GM19438 (cell line): ENCODE data around the gene MAF.

Experiments used
- ATAC-seq: cut with Tn5 transposase; IDR thresholded peaks from one replicate; pipeline ENCODE4 v1.9.1; 2021; ENCODE audit warnings: low read depth; ENCODE audit not compliant: unreplicated experiment

MAF gene

DNA sequence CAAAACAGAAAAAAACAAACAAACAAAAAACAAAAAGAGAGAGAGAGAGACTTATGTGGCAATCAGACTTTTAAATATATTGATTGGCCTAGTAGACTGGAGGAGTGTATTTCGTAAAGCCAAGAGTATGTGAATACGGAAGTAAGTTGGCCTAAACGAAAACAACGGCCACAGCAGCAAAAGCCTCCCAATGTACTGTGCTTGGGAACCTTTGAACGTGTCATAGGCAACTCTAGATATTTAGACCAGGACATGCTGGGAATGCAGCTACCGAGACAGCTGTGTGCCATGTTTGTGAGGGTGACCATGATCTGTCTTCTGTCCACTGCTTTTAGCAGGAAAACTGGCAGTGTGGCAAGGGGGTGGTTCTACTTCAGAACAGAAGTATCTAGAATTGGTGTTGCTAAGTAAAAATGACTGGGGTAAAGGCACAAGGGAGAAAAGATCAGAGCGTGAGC, 7.4 kb downstream of the MAF start:
- no peak for ATAC-seq

DNA sequence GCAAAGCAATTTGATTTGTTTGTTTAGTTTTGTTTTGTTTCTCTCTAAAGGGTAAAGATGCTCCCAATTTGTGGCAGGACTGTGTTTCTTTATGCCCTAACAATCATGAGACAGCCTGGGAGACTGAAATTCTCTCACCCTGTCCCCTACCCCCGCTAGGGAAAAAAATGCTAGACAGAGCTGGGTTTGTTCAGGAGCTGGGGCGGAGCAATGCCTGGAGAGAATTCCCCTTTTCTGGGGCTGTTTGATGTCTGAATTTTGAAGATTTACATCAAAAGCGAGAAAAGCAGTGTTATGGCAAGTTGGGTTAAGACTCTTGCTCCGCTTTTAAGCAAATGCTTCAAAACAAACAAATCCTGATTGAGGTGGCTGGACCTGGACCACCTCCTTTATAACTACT, 8.4 kb downstream of the MAF start:
- no peak for ATAC-seq

DNA sequence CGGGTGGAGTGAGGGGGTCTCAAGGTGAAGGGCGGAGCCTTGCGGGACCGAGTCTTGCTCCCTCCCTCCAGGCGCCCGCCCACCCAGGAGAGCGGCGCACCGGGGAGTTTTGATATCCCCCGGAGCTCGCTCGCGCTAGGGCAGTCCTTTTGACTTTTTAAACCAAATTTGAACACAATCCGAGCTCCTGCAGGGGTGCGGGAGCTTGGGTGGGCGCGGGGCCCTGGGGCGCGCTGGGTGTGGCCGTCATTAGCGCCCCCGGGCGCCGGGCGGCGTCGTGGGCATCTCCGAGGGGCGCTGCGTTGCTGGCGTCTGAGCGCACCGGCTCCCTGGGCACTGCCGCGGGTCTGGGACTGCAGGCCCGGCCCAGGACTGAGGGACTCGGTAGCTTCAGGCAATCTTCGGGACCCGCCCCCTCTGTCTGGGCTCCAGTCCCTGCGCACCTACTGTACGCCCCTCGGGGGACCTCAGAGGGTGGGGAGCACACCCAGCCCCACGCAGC, 10.9 kb downstream of the MAF start:
- no peak for ATAC-seq

DNA sequence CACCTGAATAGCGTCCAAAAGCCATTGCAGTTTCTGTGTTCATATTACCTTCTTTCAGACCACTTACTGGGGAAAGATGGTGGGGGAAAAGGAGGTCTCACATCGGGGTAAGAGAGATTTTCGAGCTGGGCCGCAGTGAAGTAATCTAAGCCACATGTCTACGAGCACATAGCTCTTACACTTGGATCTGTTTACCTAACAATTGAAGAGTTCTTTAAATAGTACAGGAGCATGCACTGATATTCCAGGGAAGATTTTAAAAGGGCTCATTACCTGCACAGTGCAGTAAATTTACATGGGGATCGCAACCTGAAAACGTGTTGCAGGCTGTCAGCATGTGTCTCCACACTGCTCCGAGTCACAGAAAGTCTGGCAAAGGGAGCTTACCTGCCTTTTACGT, 12.6 kb downstream of the MAF start:
- ATAC-seq, result no peak

DNA sequence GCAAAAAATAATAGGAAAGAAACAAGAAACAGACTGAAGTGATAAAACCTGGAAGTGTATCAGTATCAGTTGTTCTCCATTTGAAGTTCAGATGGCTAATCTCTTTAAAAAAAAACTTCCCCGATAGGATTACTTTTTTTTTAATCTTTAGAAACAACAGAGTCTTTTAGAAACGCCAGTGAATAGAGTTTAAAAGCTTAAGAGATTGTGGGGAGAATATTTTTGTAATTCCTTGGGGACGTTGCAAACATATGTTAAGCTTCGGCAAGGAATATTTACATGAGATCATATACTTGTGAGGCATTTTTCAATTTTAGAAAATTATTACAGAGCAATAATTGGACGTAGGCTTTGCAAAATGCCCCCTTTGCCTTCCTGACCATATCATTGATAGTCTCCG, 13.2 kb downstream of the MAF start:
- ATAC-seq, result no peak

DNA sequence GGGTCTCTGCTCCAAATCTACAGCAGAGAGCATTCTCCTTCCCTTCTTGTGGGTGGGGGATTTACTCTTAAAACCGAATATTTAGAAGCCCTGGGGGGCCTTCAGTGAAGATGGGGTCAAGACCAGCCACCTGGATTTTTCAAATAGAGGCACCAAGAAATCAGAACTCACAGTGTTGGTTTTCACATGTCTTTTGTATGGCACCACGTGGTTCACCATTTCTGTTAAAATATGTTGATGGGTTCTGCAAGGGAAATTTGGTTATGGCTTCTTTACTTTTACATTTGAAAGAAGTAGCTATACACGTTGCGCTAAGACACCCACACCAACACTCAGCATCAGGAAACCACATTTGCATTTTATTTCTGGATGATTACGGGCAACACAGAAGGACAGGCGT, 17.7 kb downstream of the MAF start:
- no peak for ATAC-seq

DNA sequence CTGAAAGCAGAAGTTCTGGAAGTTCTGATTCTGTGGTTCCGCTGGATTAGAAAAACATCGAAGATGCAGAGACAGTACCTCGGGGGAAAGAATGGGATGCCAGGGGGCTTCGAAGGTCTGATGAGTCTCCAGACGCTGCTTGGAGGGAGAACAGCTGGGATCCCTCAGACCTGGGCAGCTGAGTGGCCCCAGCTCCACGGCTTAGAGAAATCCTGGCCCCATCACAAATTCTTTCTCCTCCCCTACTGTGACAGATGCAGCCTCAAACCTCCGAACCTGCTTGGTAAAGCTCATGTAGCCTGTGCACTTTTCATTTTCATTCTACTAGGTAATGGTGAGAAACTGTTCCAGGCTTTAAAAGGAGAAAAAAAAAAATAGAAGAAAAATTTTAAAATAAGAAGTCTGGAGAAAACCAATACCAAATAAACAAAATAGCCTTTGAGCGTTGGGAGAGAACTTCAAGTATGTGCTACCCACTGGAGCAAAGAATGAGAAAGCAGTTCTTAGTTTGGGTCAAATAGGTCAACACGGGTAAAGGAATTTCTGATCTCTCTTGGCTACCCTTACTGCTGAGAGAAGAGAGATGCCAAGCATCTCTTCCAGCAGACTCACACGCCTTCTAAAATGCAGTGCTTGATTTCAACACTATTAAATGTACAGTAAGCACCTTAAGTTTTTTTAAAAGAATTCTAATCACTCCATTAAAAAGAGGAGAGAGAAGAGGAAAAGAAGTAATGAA, 19.9 kb downstream of the MAF start:
- ATAC-seq, result no peak

DNA sequence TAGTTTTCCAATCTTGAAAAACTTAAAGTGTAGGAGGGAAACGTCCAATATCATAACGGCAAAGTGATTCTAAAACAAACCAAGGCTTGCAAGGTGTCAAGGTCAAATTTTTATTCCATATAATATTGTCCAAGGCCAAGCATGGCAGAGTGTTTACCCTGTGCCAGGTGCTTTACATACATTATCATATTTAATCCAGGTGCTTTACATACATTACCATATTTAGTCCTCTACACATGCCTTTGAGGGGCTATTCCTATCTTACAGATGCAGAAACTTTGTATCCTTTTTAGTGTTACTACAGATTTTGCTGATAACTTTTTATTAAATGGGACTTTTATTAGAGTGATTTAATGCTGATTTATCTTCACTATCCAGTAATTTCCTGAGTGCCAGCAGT, 23.9 kb downstream of the MAF start:
- no peak for ATAC-seq

DNA sequence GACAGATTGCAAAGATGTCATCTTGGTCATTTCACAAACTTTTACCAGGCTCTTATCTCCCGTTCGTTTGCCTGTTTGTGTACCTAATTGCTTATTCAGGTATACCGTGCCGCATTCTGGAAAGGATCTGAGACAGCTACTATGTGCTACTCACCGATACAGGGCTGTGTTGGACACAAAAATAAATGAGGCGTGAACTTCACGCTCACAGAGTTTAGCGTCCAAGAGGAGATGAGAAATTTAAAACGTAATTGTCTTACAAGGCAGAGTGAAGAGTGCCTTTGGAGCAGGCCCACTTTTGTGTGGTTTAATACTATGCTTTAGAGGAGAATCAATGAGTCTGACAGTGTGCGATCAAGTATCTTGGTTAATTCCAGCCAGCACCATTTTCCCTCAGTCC, 26.7 kb downstream of the MAF start:
- no peak for ATAC-seq

DNA sequence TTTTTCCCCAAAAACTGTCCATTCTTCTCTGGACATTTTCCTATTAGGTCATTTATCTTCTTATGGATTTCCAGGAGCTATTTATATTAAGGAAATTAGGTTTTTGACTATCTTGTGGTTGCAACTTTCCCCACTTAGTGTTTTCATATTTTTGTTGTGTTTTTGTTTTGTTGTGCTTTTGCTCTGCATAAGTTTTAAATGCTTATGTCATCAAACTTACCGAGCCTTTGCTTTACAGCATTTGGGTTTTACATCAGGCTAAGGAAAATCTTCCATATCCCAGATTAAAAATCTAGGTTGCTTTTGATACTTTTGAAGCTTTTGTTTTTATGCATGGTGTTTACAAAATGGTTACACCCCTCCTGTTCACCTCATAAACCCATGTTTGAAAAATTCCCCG, 27.5 kb downstream of the MAF start:
- no peak for ATAC-seq

DNA sequence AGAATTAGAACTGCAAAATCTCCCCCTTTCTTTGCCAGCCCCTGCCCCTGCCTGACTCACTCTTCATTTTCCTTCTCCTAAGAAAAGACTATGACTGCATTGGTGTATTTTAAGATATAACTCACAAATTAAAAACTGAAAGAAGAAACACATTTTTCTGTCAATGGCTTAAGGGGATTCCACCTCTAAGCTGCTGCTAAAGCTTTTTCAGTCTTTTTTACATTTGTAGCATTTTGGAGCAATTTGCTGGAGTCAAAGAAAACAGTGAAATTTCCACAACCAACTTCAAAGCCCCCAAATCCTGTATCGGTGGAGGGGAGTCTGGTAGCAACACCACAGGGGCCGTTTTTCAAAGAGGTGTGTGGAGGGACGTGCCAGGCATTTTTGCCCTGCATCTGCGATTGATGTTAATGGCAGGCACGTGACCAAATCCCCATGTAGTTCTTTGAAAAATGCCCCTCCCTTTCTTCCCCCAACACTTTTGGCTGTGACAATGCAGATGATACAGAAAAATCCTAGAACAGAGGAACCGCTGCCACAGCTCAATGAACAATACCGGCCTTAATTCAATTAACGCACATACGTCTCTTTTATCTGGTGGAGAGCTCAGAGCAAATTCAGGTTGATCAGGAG, 28.5 kb downstream of the MAF start:
- ATAC-seq, result no peak

DNA sequence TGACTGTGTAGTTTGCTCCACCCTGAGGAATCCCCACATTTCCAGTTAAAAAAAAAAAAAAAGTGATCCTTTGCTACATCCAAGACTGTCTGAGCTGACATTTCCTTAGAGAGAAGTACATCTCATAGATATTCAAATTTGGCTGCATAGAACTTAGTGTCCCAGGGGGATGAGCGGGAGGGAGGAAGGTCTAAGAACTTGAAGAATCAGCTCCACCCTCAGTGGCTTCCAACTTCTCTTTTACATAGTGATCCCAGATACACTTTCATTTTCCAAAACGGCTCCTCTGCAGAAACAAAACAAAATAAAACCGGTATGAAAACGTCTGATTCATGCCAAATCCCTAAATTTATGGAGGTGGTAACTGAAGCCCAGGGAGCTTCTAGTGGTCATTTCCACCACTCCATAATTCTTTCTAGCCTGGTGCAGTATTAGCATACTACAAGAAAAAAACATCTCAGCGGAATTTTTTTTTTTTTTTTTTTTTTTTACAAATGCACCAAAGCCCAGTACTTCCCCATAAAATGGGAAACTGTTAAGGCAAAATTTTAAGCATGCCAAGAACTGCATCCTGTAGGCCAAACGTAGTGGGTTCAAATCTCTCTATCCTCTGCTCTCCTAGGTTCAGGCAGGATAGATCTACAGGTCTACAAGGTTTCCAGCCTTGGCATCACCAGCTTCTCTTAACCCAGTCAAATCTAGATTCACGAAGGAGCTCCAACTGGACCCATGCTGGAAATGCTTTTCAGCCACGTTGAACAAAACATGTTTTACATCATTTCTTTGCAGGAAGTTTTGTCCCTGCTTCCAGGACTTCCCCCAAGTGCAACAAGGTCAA, 29.3 kb downstream of the MAF start:
- no peak for ATAC-seq

DNA sequence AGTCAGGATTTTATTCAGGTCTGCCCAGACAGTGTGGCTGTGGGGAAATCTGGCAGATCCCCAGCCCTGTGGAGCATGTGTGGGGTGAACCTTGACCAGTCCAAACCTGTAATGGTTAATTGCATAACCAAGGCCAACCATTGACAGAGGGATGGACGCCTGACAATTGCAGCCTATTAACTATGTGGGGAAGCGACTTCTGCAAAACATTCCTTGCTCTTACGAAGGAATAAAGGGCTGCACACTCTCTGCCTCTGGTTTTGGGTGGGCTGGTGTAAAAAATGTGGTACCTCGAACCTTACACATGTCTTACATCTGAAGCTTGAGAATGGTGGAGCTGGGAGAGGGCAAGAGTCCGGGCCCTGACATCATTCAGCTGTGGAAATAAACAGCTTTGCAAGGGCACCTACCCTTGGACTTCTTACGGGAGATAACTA, 35.8 kb downstream of the MAF start:
- no peak for ATAC-seq

DNA sequence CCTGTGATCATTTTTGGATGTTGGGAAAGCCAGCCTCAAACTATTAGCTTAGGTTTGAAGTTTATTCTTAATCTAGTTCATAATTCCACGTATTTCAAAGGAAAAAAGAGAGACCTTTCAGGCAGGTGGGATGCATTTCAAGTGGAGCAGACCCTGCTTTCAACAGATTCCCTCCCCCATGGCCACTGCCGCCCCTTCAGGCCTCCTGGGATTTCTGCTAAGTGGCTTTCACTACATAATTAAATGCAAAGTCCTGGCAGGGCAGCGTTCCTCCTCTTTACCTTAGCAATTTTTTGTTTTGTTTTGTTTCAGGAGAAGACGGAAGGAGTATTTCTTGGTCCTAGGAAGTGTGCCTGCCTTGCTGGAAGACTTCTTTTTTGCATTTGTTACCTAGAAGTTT, 36.6 kb downstream of the MAF start:
- no peak for ATAC-seq

DNA sequence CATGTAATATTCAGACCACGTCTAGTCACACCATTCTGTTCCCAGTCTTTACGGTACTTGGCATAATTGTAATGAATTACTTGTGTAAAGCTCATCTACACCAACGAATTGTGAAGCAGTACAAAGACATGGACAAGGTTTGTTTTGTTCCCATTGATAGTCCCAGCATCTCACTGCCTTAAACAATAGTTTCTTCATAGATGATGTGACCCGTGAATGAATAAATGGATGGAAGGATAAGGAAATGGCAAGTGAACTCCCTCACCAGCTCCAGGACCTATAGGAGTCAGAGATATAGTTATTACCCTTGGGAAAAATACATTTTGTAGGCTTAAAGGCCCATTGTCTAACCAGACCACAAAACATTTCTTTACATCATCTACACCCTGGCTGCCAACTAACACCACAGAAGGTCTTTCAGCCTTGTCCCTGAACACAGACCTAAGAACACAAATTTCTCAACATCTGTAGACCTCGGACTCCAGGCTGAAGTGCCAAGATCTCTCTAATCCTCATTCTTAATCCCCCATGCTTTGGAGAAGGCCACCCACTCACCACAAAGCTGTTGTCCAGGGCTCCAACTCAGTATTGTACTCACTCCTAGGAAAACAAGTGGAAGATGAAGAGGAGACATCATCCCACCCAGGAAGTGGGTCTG, 38.2 kb downstream of the MAF start:
- no peak for ATAC-seq

DNA sequence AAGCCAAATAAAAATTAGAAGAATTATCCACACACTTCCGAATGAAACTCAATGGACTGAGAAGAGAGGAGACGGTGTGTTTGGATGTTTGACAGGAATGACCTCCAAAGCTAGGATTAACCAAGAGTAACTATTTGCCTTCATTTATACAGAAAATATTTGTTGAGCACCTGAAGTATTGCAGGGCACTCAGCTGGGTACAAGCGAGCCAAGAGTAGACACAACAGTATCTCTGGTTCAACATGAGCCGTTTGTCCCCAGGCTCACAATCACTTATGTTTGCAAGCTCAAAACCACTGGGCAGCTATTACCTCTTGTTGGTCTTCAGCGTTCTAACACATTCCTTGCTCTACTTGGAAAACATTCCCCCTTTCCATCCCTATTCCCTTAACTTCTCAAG, 38.8 kb downstream of the MAF start:
- ATAC-seq, result no peak

DNA sequence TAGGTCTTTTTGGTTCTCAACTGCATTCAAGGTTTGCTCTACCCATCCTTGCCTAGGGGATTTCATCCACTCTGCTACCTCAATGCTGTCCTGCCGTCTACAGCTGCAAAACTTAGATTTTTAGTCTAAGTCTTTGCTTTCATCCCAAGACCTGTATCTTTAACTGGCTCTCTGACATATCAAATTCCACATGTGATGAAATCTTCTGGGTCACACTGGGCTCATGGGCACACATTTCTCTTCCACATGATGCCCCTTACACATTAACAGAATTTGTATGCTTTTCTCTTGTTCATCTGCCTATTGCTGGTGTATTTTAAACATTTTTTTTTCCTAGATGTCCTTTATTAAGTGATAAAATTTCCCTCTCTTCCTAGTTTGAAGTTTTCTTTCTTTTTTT, 39.6 kb downstream of the MAF start:
- no peak for ATAC-seq

DNA sequence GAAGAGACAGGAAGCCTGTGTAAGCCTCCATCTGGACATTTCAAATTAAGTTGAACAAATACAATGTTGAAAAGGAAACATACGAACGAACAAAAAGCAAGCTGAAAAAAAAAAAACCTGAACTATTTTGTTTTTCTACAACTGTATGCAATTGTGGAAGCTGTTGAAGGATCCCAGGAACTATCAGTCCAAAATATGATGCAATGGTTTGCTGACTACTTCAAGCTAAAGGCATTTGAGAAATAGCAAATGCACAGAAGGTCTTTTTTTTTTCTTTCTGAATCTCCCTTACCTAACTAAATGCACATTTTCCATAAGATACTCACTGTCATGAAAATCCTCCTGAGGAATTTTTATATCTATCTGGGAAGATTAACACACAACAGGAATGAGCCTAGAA, 40.2 kb downstream of the MAF start:
- no peak for ATAC-seq

DNA sequence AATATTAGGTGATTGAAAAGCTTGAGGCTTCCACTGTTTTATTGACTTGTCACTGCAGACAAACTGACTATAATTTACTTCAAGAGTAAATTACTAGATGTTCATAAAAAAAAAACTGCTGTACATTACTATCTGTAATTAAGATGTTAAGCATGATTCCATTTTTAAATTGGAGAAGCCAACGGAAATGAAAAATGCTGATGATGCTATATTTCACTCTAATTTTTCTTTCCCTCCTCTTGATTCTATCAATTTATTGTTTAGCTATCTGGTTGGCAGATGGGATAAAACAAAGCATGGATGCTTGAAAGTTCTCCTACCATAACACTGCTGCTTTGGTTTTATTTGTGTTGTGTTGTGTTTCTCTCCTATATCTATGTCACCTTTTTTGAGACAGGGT, 41.0 kb downstream of the MAF start:
- ATAC-seq, result no peak

DNA sequence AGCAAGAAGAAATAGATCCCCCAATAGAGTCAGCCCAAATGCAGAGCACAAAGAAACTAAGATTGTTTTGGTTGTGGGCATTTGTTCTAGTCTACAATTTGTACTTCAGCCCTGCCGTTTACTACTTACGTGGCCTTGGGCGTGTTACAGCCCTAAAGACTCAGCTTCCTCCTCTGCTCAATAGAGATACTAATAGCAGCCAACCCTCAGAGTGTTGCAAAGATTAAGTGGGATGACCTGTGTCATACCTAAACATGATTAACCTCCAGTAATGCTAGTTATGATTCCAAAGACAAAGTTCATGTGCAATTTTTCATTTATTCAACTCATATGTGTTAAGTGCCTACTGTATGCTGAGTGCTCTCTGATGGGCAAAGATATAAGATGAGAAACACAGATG, 43.1 kb downstream of the MAF start:
- ATAC-seq, result no peak

DNA sequence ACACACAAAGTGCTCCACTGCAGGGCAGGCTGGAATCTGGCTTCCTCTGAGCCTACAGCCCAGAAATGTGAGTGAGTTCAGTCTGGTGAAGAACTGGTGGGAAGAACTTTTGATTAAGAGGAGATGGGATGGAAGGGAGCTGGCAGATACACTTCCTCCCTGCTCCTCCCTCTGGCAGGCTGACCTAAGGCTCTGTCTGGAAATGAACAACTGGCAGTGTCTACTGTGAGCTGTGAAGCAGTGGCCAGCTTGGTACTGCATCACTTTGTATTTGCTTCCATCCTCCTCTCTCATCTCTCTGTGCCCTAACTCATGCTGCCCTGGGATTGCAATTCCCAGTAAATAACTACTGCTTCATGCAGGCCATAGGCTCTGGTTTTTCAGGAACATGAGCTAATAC, 45.6 kb downstream of the MAF start:
- no peak for ATAC-seq
